ENCODE results near the gene GGTA1. TPM values are rescaled to one million over a fixed set of nuclear protein-coding genes. Genes with fewer than 3 reads are reported as not detected.

Gene GGTA1
- total RNA-seq, 1 experiment from 2014 or later = not detected

- no peak for TF ChIP-seq ARID4B (CRISPR knock-in tag; IDR thresholded peaks at IDR 0.05; ENCODE audit: borderline replicate concordance)
- no peak for TF ChIP-seq MLX (CRISPR knock-in tag; IDR thresholded peaks at IDR 0.05)
- no peak for TF ChIP-seq ETV6 (CRISPR knock-in tag; IDR thresholded peaks at IDR 0.05)
Measured at GRCh38 chr9:121500165-121500478, 478 bp upstream of the GGTA1 start (continued).

- H3K4me3 Mint-ChIP-seq = peak overlapping the region; percentile 79
- POLR2A ChIA-PET = no interaction called here
- no peak overlapping the region for H3K27ac Mint-ChIP-seq
- DNase-seq (ENCODE audit: low spot score) (no peak), ATAC-seq (peak; percentile 6; the same call in 1 of the 2 replicates)
- peaks cover 84% of the 10 kb centered on the region for H3K27me3 Mint-ChIP-seq (ENCODE audit: low read depth)
- H3K36me3 Mint-ChIP-seq = 0 out of 2 replicates have a peak, but pooled peaks cover 4% of the 10 kb centered on the region
- H3K4me1 Mint-ChIP-seq = peaks cover 35% of the 10 kb centered on the region
- TF ChIP-seq ZBTB21 (CRISPR knock-in tag; IDR thresholded peaks at IDR 0.05; ENCODE audit: borderline replicate concordance) (no peak), NFE2L1 (CRISPR knock-in tag; IDR thresholded peaks at IDR 0.05) (no peak), ETV6 (CRISPR knock-in tag; IDR thresholded peaks at IDR 0.05) (no peak), HMGA2 (CRISPR knock-in tag; IDR thresholded peaks at IDR 0.05) (no peak), ZNF512 (CRISPR knock-in tag; IDR thresholded peaks at IDR 0.05; ENCODE audit: borderline replicate concordance) (no peak), ESRRA (CRISPR knock-in tag; IDR thresholded peaks at IDR 0.05; ENCODE audit: borderline replicate concordance) (no peak), ZNF219 (CRISPR knock-in tag; IDR thresholded peaks at IDR 0.05; ENCODE audit: borderline replicate concordance) (no peak), HMGXB4 (CRISPR knock-in tag; IDR thresholded peaks at IDR 0.05) (no peak), PRDM15 (CRISPR knock-in tag; IDR thresholded peaks at IDR 0.05) (no peak), ZNF423 (CRISPR knock-in tag; IDR thresholded peaks at IDR 0.05) (no peak), NR1H2 (CRISPR knock-in tag; IDR thresholded peaks at IDR 0.05) (no peak), CREB1 (CRISPR knock-in tag; IDR thresholded peaks at IDR 0.05) (no peak), ZBTB43 (CRISPR knock-in tag; IDR thresholded peaks at IDR 0.05) (no peak), GRHL2 (CRISPR knock-in tag; IDR thresholded peaks at IDR 0.05; ENCODE audit: insufficient replicate concordance, severe bottlenecking) (no peak), JUN (CRISPR knock-in tag; IDR thresholded peaks at IDR 0.05) (no peak), CTCF (IDR thresholded peaks at IDR 0.05) (no peak), ZNF416 (CRISPR knock-in tag; IDR thresholded peaks at IDR 0.05) (no peak), FOXK1 (CRISPR knock-in tag; IDR thresholded peaks at IDR 0.05) (no peak)
- peaks cover 10% of the 10 kb centered on the region for H3K9me3 Mint-ChIP-seq
- CTCF ChIA-PET = interaction anchor here (0.6 to 2.8 kb wide), 10 partner anchors 7 to 185 kb away, joined by 3 to 11 read pairs (median 4); no protein-coding TSS in a partner anchor
Measured at GRCh38 chr9:121499177-121499426, 542 bp downstream of the GGTA1 start.
